Karpas-422 (cell line): ENCODE results near the gene IHH. TPM values are rescaled to one million over a fixed set of nuclear protein-coding genes. Genes with fewer than 3 reads are reported as not detected.

ENCODE experiments used
- DNase-seq: peaks from one replicate; pipeline ENCODE4 v3.0.0-alpha.2; 2015
- H2AFZ ChIP-seq: fragments of 200-600 bp; sonication (generic); 2 replicates; pipeline ENCODE4 v1.6.1; 2014; ENCODE audit warnings: antibody characterized with exemption, low read length, mixed read lengths
- H3K27ac ChIP-seq: fragments of 200-600 bp; sonication (generic); 2 replicates; pipeline ENCODE4 v1.5.1; 2014; ENCODE audit warnings: mild to moderate bottlenecking, low read length, moderate library complexity
- H3K27me3 ChIP-seq: fragments of 200-600 bp; sonication (generic); 2 replicates; pipeline ENCODE4 v1.6.1; 2014; ENCODE audit warnings: low read length, mixed read lengths
- H3K36me3 ChIP-seq: fragments of 200-600 bp; sonication (generic); 2 replicates; pipeline ENCODE4 v1.6.1; 2014; ENCODE audit warnings: low read length, mixed read lengths; ENCODE audit not compliant: insufficient read depth
- H3K4me1 ChIP-seq: fragments of 200-600 bp; sonication (generic); 2 replicates; pipeline ENCODE4 v1.6.1; 2014; ENCODE audit warnings: mild to moderate bottlenecking, low read length, mixed read lengths
- H3K4me2 ChIP-seq: fragments of 200-600 bp; sonication (generic); 2 replicates; pipeline ENCODE4 v1.6.1; 2014; ENCODE audit warnings: low read length, low read depth, mild to moderate bottlenecking; ENCODE audit not compliant: poor library complexity, severe bottlenecking
- H3K4me3 ChIP-seq: fragments of 200-600 bp; sonication (generic); 2 replicates; pipeline ENCODE4 v1.5.1; 2014; ENCODE audit warnings: mild to moderate bottlenecking, antibody characterized with exemption, low read length, mixed read lengths
- H3K79me2 ChIP-seq: fragments of 200-600 bp; sonication (generic); 2 replicates; pipeline ENCODE4 v1.6.1; 2014; ENCODE audit warnings: mild to moderate bottlenecking, low read length, mixed read lengths
- H3K9ac ChIP-seq: fragments of 200-600 bp; sonication (generic); 2 replicates; pipeline ENCODE4 v1.6.0; 2014; ENCODE audit warnings: low read length
- H3K9me2 ChIP-seq: fragments of 200-600 bp; sonication (generic), shearing (Covaris generic); replicated peaks from 2 replicates; pipeline ENCODE4 v1.6.0; 2014; ENCODE audit warnings: mild to moderate bottlenecking, low read length, moderate library complexity; ENCODE audit not compliant: insufficient read depth
- H3K9me3 ChIP-seq: fragments of 300-700, 200-600 bp; sonication (generic); 2 replicates; pipeline ENCODE4 v1.6.1; 2014; ENCODE audit warnings: low read length, mixed read lengths
- H4K20me1 ChIP-seq: fragments of 200-600 bp; sonication (generic); 2 replicates; pipeline ENCODE4 v1.6.1; 2014; ENCODE audit warnings: mild to moderate bottlenecking, antibody characterized with exemption, low read length, low read depth; ENCODE audit not compliant: insufficient read depth
- total RNA-seq: library from RNA; depleted of rRNA; stranded (reverse); fragments of >200 nt; shearing (Covaris generic); gene quantifications from 2 replicates; pipeline ENCODE4 v1.2.3, GENCODE V29; 2014; ENCODE audit warnings: low replicate concordance

Gene IHH
- total RNA-seq, 1 experiment from 2014 or later: not detected

- Histone ChIP-seq H2AFZ (no peak overlapping the region), H3K4me1 (peaks cover 28% of the 10 kb centered on the region), H4K20me1 (peaks cover 9% of the 10 kb centered on the region; the same call in 1 of the 2 replicates), H3K27me3 (no peaks in the 10 kb centered on the region), H3K4me3 (no peak overlapping the region), H3K9me2 (no peaks in the 10 kb centered on the region), H3K9ac (no peak overlapping the region), H3K9me3 (no peaks in the 10 kb centered on the region), H3K79me2 (no peaks in the 10 kb centered on the region), H3K27ac (no peak overlapping the region), H3K36me3 (no peaks in the 10 kb centered on the region), H3K4me2 (no peak overlapping the region)
- no peak for DNase-seq
Observed at GRCh38 chr2:219081096-219081495, 20.4 kb upstream of the IHH start.

- H3K4me3 ChIP-seq: no peak overlapping the region
- no peaks in the 10 kb centered on the region for H3K79me2 ChIP-seq
Observed at GRCh38 chr2:219079417-219079816, 18.7 kb upstream of the IHH start.

GRCh38 chr2:219078951-219079350 is 18.2 kb upstream of the IHH start:
- Histone ChIP-seq H3K27me3 (no peaks in the 10 kb centered on the region), H3K9me3 (no peaks in the 10 kb centered on the region), H2AFZ (no peak overlapping the region), H3K9me2 (no peaks in the 10 kb centered on the region), H3K4me3 (no peak overlapping the region), H3K36me3 (no peaks in the 10 kb centered on the region), H4K20me1 (0 out of 2 replicates have a peak, but pooled peaks cover 5% of the 10 kb centered on the region), H3K79me2 (no peaks in the 10 kb centered on the region), H3K9ac (no peak overlapping the region), H3K27ac (no peak overlapping the region), H3K4me1 (peaks cover 18% of the 10 kb centered on the region), H3K4me2 (no peak overlapping the region)
- DNase-seq: no peak

More at GRCh38 chr2:219079417-219079816, 18.7 kb upstream of the IHH start:
- Histone ChIP-seq H3K4me2 (no peak overlapping the region), H3K9ac (no peak overlapping the region), H3K27ac (no peak overlapping the region), H3K27me3 (no peaks in the 10 kb centered on the region), H4K20me1 (peaks cover 9% of the 10 kb centered on the region; the same call in 1 of the 2 replicates), H3K4me1 (peaks cover 18% of the 10 kb centered on the region), H3K36me3 (no peaks in the 10 kb centered on the region), H3K9me3 (no peaks in the 10 kb centered on the region), H3K9me2 (no peaks in the 10 kb centered on the region), H2AFZ (no peak overlapping the region)
- no peak for DNase-seq

- no peaks in the 10 kb centered on the region for H3K9me2 ChIP-seq
- no peaks in the 10 kb centered on the region for H3K9me3 ChIP-seq
- no peak overlapping the region for H3K4me3 ChIP-seq
- H3K79me2 ChIP-seq: no peaks in the 10 kb centered on the region
- no peaks in the 10 kb centered on the region for H3K36me3 ChIP-seq
- peaks cover 18% of the 10 kb centered on the region for H3K4me1 ChIP-seq
- H4K20me1 ChIP-seq: 0 out of 2 replicates have a peak, but pooled peaks cover 5% of the 10 kb centered on the region
- no peak overlapping the region for H3K9ac ChIP-seq
- H3K27me3 ChIP-seq: no peaks in the 10 kb centered on the region
- H2AFZ ChIP-seq: no peak overlapping the region
- H3K27ac ChIP-seq: no peak overlapping the region
- DNase-seq: no peak
- no peak overlapping the region for H3K4me2 ChIP-seq
Observed at GRCh38 chr2:219078126-219078525, 17.4 kb upstream of the IHH start.

GRCh38 chr2:219076253-219076652 is 15.5 kb upstream of the IHH start:
- Histone ChIP-seq H3K4me2 (no peak overlapping the region), H3K9me3 (no peaks in the 10 kb centered on the region), H3K27me3 (no peaks in the 10 kb centered on the region), H3K4me1 (peaks cover 3% of the 10 kb centered on the region), H4K20me1 (no peaks in the 10 kb centered on the region), H3K27ac (no peak overlapping the region), H3K36me3 (no peaks in the 10 kb centered on the region), H3K4me3 (no peak overlapping the region), H2AFZ (no peak overlapping the region), H3K9me2 (no peaks in the 10 kb centered on the region), H3K9ac (no peak overlapping the region), H3K79me2 (no peaks in the 10 kb centered on the region)
- no peak for DNase-seq

- no peak overlapping the region for H3K4me2 ChIP-seq
- peak; percentile 86 for DNase-seq
- H2AFZ ChIP-seq: no peak overlapping the region
- H4K20me1 ChIP-seq: no peaks in the 10 kb centered on the region
- no peak overlapping the region for H3K27ac ChIP-seq
- no peaks in the 10 kb centered on the region for H3K9me3 ChIP-seq
- H3K79me2 ChIP-seq: no peaks in the 10 kb centered on the region
- no peaks in the 10 kb centered on the region for H3K9me2 ChIP-seq
- no peak overlapping the region for H3K9ac ChIP-seq
- H3K4me1 ChIP-seq: no peaks in the 10 kb centered on the region
- no peaks in the 10 kb centered on the region for H3K27me3 ChIP-seq
- H3K4me3 ChIP-seq: no peak overlapping the region
- H3K36me3 ChIP-seq: no peaks in the 10 kb centered on the region
Observed at GRCh38 chr2:219073413-219074129, 12.8 kb upstream of the IHH start.

GRCh38 chr2:219072741-219073250 is 12.1 kb upstream of the IHH start:
- Histone ChIP-seq H3K4me2 (no peak overlapping the region), H3K4me1 (no peaks in the 10 kb centered on the region), H3K27me3 (no peaks in the 10 kb centered on the region), H3K27ac (no peak overlapping the region), H3K36me3 (no peaks in the 10 kb centered on the region), H3K9ac (no peak overlapping the region), H3K79me2 (no peaks in the 10 kb centered on the region), H2AFZ (no peak overlapping the region), H4K20me1 (no peaks in the 10 kb centered on the region), H3K4me3 (no peak overlapping the region), H3K9me3 (no peaks in the 10 kb centered on the region), H3K9me2 (no peaks in the 10 kb centered on the region)
- DNase-seq: no peak

GRCh38 chr2:219071131-219071816 is 10.6 kb upstream of the IHH start:
- Histone ChIP-seq H3K4me2 (no peak overlapping the region), H3K36me3 (no peaks in the 10 kb centered on the region), H3K27me3 (no peaks in the 10 kb centered on the region), H3K9me2 (no peaks in the 10 kb centered on the region), H3K4me3 (no peak overlapping the region), H3K27ac (no peak overlapping the region), H3K79me2 (no peaks in the 10 kb centered on the region), H3K4me1 (no peaks in the 10 kb centered on the region), H4K20me1 (no peaks in the 10 kb centered on the region), H3K9ac (no peak overlapping the region), H3K9me3 (no peaks in the 10 kb centered on the region), H2AFZ (no peak overlapping the region)
- DNase-seq: no peak
